H9 (cell line): ENCODE data around the gene DHCR24. TPM values are rescaled to one million over a fixed set of nuclear protein-coding genes. Genes with fewer than 3 reads are reported as not detected.

Source experiments
- DNase-seq: peaks from one replicate; pipeline ENCODE4 v3.0.0-alpha.2; 2017
- H2AFZ ChIP-seq: one replicate; pipeline ENCODE4 v1.6.1; 2013; ENCODE audit warnings: mild to moderate bottlenecking, low read length, control low read depth, moderate library complexity
- H2AK5ac ChIP-seq: 2 replicates; pipeline ENCODE4 v1.6.1; 2013; ENCODE audit warnings: low read length, control low read depth, mixed read lengths; ENCODE audit not compliant: insufficient read length
- H2BK120ac ChIP-seq: one replicate; pipeline ENCODE4 v1.6.1; 2013; ENCODE audit warnings: low read depth, mild to moderate bottlenecking, low read length, control low read depth, inconsistent platforms; ENCODE audit not compliant: poor library complexity, severe bottlenecking
- H2BK12ac ChIP-seq: 2 replicates; pipeline ENCODE4 v1.6.1; 2013; ENCODE audit warnings: low read length, control low read depth, mixed read lengths, low read depth; ENCODE audit not compliant: insufficient read length
- H2BK15ac ChIP-seq: 2 replicates; pipeline ENCODE4 v1.6.1; 2013; ENCODE audit warnings: low read depth, low read length, control low read depth
- H2BK20ac ChIP-seq: one replicate; pipeline ENCODE4 v1.6.1; 2013; ENCODE audit warnings: low read depth, mild to moderate bottlenecking, low read length, control low read depth, inconsistent platforms; ENCODE audit not compliant: poor library complexity, severe bottlenecking
- H2BK5ac ChIP-seq: 2 replicates; pipeline ENCODE4 v1.6.1; 2013; ENCODE audit warnings: low read length, control low read depth, mixed read lengths; ENCODE audit not compliant: insufficient read length
- H3K14ac ChIP-seq: 2 replicates; pipeline ENCODE4 v1.6.1; 2013; ENCODE audit warnings: low read length, control low read depth; ENCODE audit not compliant: insufficient read depth
- H3K18ac ChIP-seq: 2 replicates; pipeline ENCODE4 v1.6.1; 2013; ENCODE audit warnings: low read depth, mild to moderate bottlenecking, mixed read lengths, low read length, control low read depth; ENCODE audit not compliant: insufficient read length
- H3K23ac ChIP-seq: 2 replicates; pipeline ENCODE4 v1.6.1; 2013; ENCODE audit warnings: low read length, control low read depth, mixed read lengths, low read depth; ENCODE audit not compliant: insufficient read length
- H3K23me2 ChIP-seq: 2 replicates; pipeline ENCODE4 v1.6.1; 2013; ENCODE audit warnings: low read depth, mild to moderate bottlenecking, mixed read lengths, low read length, control low read depth; ENCODE audit not compliant: insufficient read length, poor library complexity, severe bottlenecking
- H3K27ac ChIP-seq: 2 replicates; pipeline ENCODE4 v1.5.1; 2013; ENCODE audit warnings: low read length, control low read depth, mixed read lengths, low read depth; ENCODE audit not compliant: insufficient read length
- H3K27me3 ChIP-seq: 2 replicates; pipeline ENCODE4 v1.6.1; 2013; ENCODE audit warnings: low read length, control low read depth, inconsistent platforms; ENCODE audit not compliant: insufficient read depth
- H3K4ac ChIP-seq: 2 replicates; pipeline ENCODE4 v1.6.1; 2013; ENCODE audit warnings: low read depth, mild to moderate bottlenecking, control low read depth, inconsistent platforms, low read length, moderate library complexity
- H3K4me1 ChIP-seq: 2 replicates; pipeline ENCODE4 v1.6.1; 2013; ENCODE audit warnings: low read length, control low read depth, inconsistent platforms; ENCODE audit not compliant: insufficient read depth
- H3K4me2 ChIP-seq: 2 replicates; pipeline ENCODE4 v1.6.1; 2013; ENCODE audit warnings: low read length, control low read depth, mixed read lengths; ENCODE audit not compliant: insufficient read length, insufficient read depth
- H3K56ac ChIP-seq: 2 replicates; pipeline ENCODE4 v1.6.1; 2013; ENCODE audit warnings: low read depth, mild to moderate bottlenecking, mixed read lengths, low read length, control low read depth; ENCODE audit not compliant: insufficient read length
- H3K79me1 ChIP-seq: 2 replicates; pipeline ENCODE4 v1.6.1; 2013; ENCODE audit warnings: low read depth, mild to moderate bottlenecking, moderate library complexity, low read length, control low read depth, inconsistent platforms; ENCODE audit not compliant: insufficient read depth, poor library complexity, severe bottlenecking
- H3K79me2 ChIP-seq: 2 replicates; pipeline ENCODE4 v1.6.1; 2013; ENCODE audit warnings: low read length, control low read depth, inconsistent platforms; ENCODE audit not compliant: insufficient read depth
- H3K9ac ChIP-seq: 2 replicates; pipeline ENCODE4 v1.6.1; 2013; ENCODE audit warnings: low read length, control low read depth, mixed read lengths; ENCODE audit not compliant: insufficient read length; ENCODE audit errors: extremely low read depth
- H3K9me3 ChIP-seq: one replicate; pipeline ENCODE4 v1.6.1; 2013; ENCODE audit warnings: low read depth, low read length, inconsistent platforms; ENCODE audit not compliant: control insufficient read depth
- H3T11ph ChIP-seq: one replicate; pipeline ENCODE4 v1.6.1; 2013; ENCODE audit warnings: mild to moderate bottlenecking, low read length, control low read depth, inconsistent platforms
- H4K20me1 ChIP-seq: one replicate; pipeline ENCODE4 v1.6.1; 2013; ENCODE audit not compliant: control insufficient read depth, insufficient read length, insufficient read depth
- H4K5ac ChIP-seq: 2 replicates; pipeline ENCODE4 v1.6.1; 2013; ENCODE audit warnings: low read depth, mild to moderate bottlenecking, mixed read lengths, low read length, control low read depth; ENCODE audit not compliant: insufficient read length
- H4K8ac ChIP-seq: replicated peaks from 2 replicates; pipeline ENCODE4 v1.6.1; 2013; ENCODE audit warnings: low read length, control low read depth, mixed read lengths, low read depth; ENCODE audit not compliant: insufficient read length
- H4K91ac ChIP-seq: 2 replicates; pipeline ENCODE4 v1.6.1; 2013; ENCODE audit warnings: low read depth, mild to moderate bottlenecking, moderate library complexity, mixed read lengths, low read length, control low read depth; ENCODE audit not compliant: insufficient read length
- H3K27ac Mint-ChIP-seq, 3 experiments: 2 replicates in 2 of 3; 3 replicates in 1 of 3; pipeline ENCODE4 v1.8.0; 2020 to 2021; ENCODE audit warnings: mixed read lengths in 3 of 3, mild to moderate bottlenecking in 1 of 3, moderate library complexity in 1 of 3
- H3K27me3 Mint-ChIP-seq: 2 replicates; pipeline ENCODE4 v1.8.0; 2021; ENCODE audit warnings: low read depth, mild to moderate bottlenecking, moderate library complexity, mixed read lengths
- H3K36me3 Mint-ChIP-seq, 3 experiments: 2 replicates in 2 of 3; 3 replicates in 1 of 3; pipeline ENCODE4 v1.8.0; 2020 to 2021; ENCODE audit warnings: low read depth in 3 of 3, mixed read lengths in 3 of 3; ENCODE audit not compliant: insufficient read depth in 1 of 3
- H3K4me1 Mint-ChIP-seq, 2 experiments: 2 replicates each; pipeline ENCODE4 v1.8.0; 2020; ENCODE audit warnings: mixed read lengths in 2 of 2
- H3K4me3 Mint-ChIP-seq, 2 experiments: 2 replicates in 1 of 2; 3 replicates in 1 of 2; pipeline ENCODE4 v1.8.0; 2020 to 2021; ENCODE audit warnings: mild to moderate bottlenecking in 2 of 2, mixed read lengths in 2 of 2, moderate library complexity in 1 of 2
- H3K9me3 Mint-ChIP-seq, 2 experiments: 2 replicates in 1 of 2; 3 replicates in 1 of 2; pipeline ENCODE4 v1.8.0; 2020; ENCODE audit warnings: mild to moderate bottlenecking in 2 of 2, mixed read lengths in 2 of 2, moderate library complexity in 1 of 2
- WGBS: extraction: QIAGEN DNeasy Blood & Tissue Kit; methylation state at CpG from one replicate; pipeline ENCODE4 v1.1.7; 2013; ENCODE audit warnings: missing lambda C conversion rate, low lambda C conversion rate, mixed read lengths; ENCODE audit not compliant: insufficient read length; ENCODE audit errors: extremely low coverage; 5-methylcytosine and 5-hydroxymethylcytosine counted together
- total RNA-seq: library from RNA; stranded (reverse); gene quantifications from 2 replicates; pipeline ENCODE4 v1.2.1, GENCODE V29; 2021
- TF ChIP-seq, protein P1 (sequence below): fragments of 200-600 bp; sonication (generic); conservative IDR thresholded peaks from 3 replicates; pipeline ENCODE4 v1.8.0; 2021; ENCODE audit warnings: antibody characterized with exemption, mild to moderate bottlenecking

Gene DHCR24
- total RNA-seq, 1 experiment from 2014 or later: 318 TPM

DNA sequence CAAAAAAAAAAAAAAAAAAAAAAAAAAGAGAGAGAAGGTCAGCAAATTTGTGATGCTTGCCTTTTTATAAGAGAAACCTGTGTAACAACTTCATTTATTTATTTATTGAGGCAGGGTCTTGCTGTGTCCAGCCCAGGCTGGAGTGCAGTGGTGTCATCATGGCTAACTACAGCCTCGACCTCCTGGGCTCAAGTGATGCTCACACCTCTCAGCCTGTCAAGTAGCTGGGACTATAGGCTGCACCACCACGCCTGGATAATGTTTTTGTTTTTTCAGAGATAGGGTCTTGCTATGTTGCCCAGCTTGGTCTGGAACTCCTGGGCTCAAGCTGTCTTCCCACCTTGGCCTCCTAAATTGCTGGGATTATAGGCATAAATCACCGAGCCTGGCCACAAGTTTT is 42.4 kb downstream of the DHCR24 start:
- Histone ChIP-seq H2BK120ac (no peak overlapping the region), H3K23me2 (no peaks in the 10 kb centered on the region), H3K79me2 (no peaks in the 10 kb centered on the region), H3K4ac (no peak overlapping the region), H3K23ac (no peak overlapping the region), H3K18ac (no peak overlapping the region), H3T11ph (no peak overlapping the region), H2AFZ (no peak overlapping the region), H2BK5ac (no peak overlapping the region), H3K27ac (no peak overlapping the region), H2BK12ac (no peak overlapping the region), H4K8ac (no peak overlapping the region), H3K9ac (no peak overlapping the region), H3K4me2 (no peak overlapping the region), H2AK5ac (no peak overlapping the region), H4K91ac (no peak overlapping the region), H2BK15ac (no peak overlapping the region), H4K20me1 (no peaks in the 10 kb centered on the region), H3K56ac (no peak overlapping the region), H3K14ac (no peak overlapping the region), H3K4me1 (no peaks in the 10 kb centered on the region), H3K27me3 (no peaks in the 10 kb centered on the region), H3K9me3 (no peaks in the 10 kb centered on the region), H4K5ac (no peak overlapping the region), H3K79me1 (no peaks in the 10 kb centered on the region), H2BK20ac (no peak overlapping the region)
- H3K4me1 Mint-ChIP-seq: no peaks in the 10 kb centered on the region
- no peak for DNase-seq
- no peaks in the 10 kb centered on the region for H3K9me3 Mint-ChIP-seq
- no peak overlapping the region for H3K4me3 Mint-ChIP-seq
- H3K36me3 Mint-ChIP-seq: peaks cover 9 to 24% (median 13%) of the 10 kb centered on the region in 3 experiments; a peak in 6 of 7 replicates
- TF ChIP-seq, protein P1, sequence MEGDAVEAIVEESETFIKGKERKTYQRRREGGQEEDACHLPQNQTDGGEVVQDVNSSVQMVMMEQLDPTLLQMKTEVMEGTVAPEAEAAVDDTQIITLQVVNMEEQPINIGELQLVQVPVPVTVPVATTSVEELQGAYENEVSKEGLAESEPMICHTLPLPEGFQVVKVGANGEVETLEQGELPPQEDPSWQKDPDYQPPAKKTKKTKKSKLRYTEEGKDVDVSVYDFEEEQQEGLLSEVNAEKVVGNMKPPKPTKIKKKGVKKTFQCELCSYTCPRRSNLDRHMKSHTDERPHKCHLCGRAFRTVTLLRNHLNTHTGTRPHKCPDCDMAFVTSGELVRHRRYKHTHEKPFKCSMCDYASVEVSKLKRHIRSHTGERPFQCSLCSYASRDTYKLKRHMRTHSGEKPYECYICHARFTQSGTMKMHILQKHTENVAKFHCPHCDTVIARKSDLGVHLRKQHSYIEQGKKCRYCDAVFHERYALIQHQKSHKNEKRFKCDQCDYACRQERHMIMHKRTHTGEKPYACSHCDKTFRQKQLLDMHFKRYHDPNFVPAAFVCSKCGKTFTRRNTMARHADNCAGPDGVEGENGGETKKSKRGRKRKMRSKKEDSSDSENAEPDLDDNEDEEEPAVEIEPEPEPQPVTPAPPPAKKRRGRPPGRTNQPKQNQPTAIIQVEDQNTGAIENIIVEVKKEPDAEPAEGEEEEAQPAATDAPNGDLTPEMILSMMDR: no peak
- WGBS: no CpG with 5 or more reads among the region's 3 CpGs
- H3K27ac Mint-ChIP-seq: no peak overlapping the region
- H3K27me3 Mint-ChIP-seq: peaks cover 4% of the 10 kb centered on the region
